Measurements from ENCODE around the gene C14orf132.

The C14orf132 gene

DNA sequence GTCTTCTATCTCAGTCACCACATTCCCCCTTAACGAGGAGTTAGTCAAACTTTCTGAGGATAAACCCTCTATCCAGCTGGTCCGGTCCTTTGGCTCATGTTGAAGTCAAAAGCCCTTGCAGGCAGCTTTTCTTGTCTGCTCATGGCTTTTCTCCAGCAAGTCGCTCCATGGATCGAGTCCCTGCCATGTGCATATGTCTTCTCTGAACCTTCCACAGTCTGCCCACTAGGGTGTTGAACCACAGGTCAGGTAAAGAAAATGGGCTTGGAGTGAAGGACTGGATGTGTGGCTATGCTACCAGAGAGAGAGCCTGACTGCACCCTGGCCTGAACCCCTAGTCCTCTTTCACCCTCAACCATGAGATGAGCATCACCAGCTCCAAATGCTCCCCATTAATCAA lies 22.8 kb downstream of the C14orf132 start:
- Histone ChIP-seq H3K27me3 (ENCODE audit: insufficient read depth, low read length, poor library complexity) (peaks cover 11% of the 10 kb centered on the region), H3K36me3 (ENCODE audit: insufficient read depth, low read length) (no peaks in the 10 kb centered on the region), H4K20me1 (ENCODE audit: insufficient read depth, low read length) (no peaks in the 10 kb centered on the region), H2AFZ (ENCODE audit: low read depth, low read length) (no peak overlapping the region), H3K9ac (ENCODE audit: low read depth, low read length) (no peak overlapping the region), H3K79me2 (ENCODE audit: insufficient read depth, low read length) (no peaks in the 10 kb centered on the region), H3K9me3 (ENCODE audit: insufficient read depth, low read length, severe bottlenecking) (no peaks in the 10 kb centered on the region), H3K4me3 (ENCODE audit: low read depth in 1 of 2, low read length in 2 of 2) (no peak overlapping the region), H3K4me2 (ENCODE audit: insufficient read depth, low read length) (no peak overlapping the region), H3K27ac (ENCODE audit: low read length) (no peak overlapping the region), H3K4me1 (ENCODE audit: insufficient read depth, low read length) (no peaks in the 10 kb centered on the region)
- no peak for ATAC-seq (ENCODE audit: insufficient read depth, low read depth)
- DNase-seq, result no peak
- no peak for TF ChIP-seq EZH2 (IDR thresholded peaks at IDR 0.05; ENCODE audit: borderline replicate concordance, low read depth, low read length, severe bottlenecking)
- TF ChIP-seq, protein P1, sequence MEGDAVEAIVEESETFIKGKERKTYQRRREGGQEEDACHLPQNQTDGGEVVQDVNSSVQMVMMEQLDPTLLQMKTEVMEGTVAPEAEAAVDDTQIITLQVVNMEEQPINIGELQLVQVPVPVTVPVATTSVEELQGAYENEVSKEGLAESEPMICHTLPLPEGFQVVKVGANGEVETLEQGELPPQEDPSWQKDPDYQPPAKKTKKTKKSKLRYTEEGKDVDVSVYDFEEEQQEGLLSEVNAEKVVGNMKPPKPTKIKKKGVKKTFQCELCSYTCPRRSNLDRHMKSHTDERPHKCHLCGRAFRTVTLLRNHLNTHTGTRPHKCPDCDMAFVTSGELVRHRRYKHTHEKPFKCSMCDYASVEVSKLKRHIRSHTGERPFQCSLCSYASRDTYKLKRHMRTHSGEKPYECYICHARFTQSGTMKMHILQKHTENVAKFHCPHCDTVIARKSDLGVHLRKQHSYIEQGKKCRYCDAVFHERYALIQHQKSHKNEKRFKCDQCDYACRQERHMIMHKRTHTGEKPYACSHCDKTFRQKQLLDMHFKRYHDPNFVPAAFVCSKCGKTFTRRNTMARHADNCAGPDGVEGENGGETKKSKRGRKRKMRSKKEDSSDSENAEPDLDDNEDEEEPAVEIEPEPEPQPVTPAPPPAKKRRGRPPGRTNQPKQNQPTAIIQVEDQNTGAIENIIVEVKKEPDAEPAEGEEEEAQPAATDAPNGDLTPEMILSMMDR (IDR thresholded peaks at IDR 0.05; ENCODE audit: borderline replicate concordance, extremely low read depth, low read length, poor library complexity, severe bottlenecking), result no peak

DNA sequence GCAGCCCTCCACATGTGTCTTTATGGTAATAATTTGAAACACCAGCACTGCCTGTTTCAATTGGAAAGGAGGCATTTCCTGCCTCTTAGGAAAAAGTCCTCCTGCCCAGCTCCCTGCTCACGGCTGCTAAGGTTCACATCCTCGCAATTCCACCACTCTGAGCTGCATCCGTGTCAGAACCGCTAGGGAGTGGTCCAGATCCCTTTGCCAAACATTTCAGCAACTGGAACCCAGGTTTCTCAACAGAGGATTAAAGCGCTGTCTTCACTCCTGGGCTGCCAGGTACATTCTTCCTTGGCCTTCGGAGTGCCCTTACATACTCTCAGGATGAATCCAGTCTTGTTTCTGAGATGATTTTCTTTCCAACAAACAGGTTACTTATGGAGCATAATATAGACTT lies 23.3 kb downstream of the C14orf132 start:
- TF ChIP-seq, protein P1 (IDR thresholded peaks at IDR 0.05; ENCODE audit: borderline replicate concordance, extremely low read depth, low read length, poor library complexity, severe bottlenecking), result no peak
- no peak for TF ChIP-seq EZH2 (IDR thresholded peaks at IDR 0.05; ENCODE audit: borderline replicate concordance, low read depth, low read length, severe bottlenecking)
- Histone ChIP-seq H4K20me1 (ENCODE audit: insufficient read depth, low read length) (no peaks in the 10 kb centered on the region), H3K27me3 (ENCODE audit: insufficient read depth, low read length, poor library complexity) (peaks cover 11% of the 10 kb centered on the region), H3K79me2 (ENCODE audit: insufficient read depth, low read length) (no peaks in the 10 kb centered on the region), H3K4me3 (ENCODE audit: low read depth in 1 of 2, low read length in 2 of 2) (no peak overlapping the region), H2AFZ (ENCODE audit: low read depth, low read length) (no peak overlapping the region), H3K36me3 (ENCODE audit: insufficient read depth, low read length) (no peaks in the 10 kb centered on the region), H3K4me1 (ENCODE audit: insufficient read depth, low read length) (no peaks in the 10 kb centered on the region), H3K4me2 (ENCODE audit: insufficient read depth, low read length) (no peak overlapping the region), H3K9me3 (ENCODE audit: insufficient read depth, low read length, severe bottlenecking) (no peaks in the 10 kb centered on the region), H3K9ac (ENCODE audit: low read depth, low read length) (no peak overlapping the region), H3K27ac (ENCODE audit: low read length) (no peak overlapping the region)
- ATAC-seq (ENCODE audit: insufficient read depth, low read depth) (no peak), DNase-seq (no peak)

DNA sequence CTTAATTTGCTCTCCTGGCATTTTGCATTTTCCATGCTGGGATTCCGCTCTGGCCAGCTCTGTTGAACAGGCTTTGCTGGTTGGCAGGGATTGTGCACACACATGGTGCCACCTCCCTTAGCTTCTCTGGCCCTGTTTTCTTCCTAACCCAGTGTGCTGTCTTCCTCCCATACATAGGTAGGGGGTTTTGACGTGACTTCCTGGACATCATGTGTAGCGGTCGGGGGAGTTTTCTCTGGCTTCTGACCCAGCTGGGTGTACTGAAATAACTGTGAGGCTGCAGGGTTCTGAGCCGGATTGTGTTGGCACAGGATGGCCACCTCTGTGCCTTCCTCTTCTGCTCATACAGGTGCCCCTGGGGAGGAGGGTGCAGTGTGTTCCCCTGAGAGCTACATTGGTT lies 25.7 kb downstream of the C14orf132 start:
- Histone ChIP-seq H3K4me3 (ENCODE audit: low read depth in 1 of 2, low read length in 2 of 2) (no peak overlapping the region), H3K4me2 (ENCODE audit: insufficient read depth, low read length) (no peak overlapping the region), H3K4me1 (ENCODE audit: insufficient read depth, low read length) (no peaks in the 10 kb centered on the region), H3K27ac (ENCODE audit: low read length) (no peak overlapping the region), H4K20me1 (ENCODE audit: insufficient read depth, low read length) (no peaks in the 10 kb centered on the region), H3K9me3 (ENCODE audit: insufficient read depth, low read length, severe bottlenecking) (no peaks in the 10 kb centered on the region), H3K79me2 (ENCODE audit: insufficient read depth, low read length) (no peaks in the 10 kb centered on the region), H2AFZ (ENCODE audit: low read depth, low read length) (no peak overlapping the region), H3K27me3 (ENCODE audit: insufficient read depth, low read length, poor library complexity) (peaks cover 4% of the 10 kb centered on the region), H3K36me3 (ENCODE audit: insufficient read depth, low read length) (no peaks in the 10 kb centered on the region), H3K9ac (ENCODE audit: low read depth, low read length) (no peak overlapping the region)
- ATAC-seq (ENCODE audit: insufficient read depth, low read depth) (no peak), DNase-seq (no peak)
- no peak for TF ChIP-seq EZH2 (IDR thresholded peaks at IDR 0.05; ENCODE audit: borderline replicate concordance, low read depth, low read length, severe bottlenecking)
- TF ChIP-seq, protein P1 (IDR thresholded peaks at IDR 0.05; ENCODE audit: borderline replicate concordance, extremely low read depth, low read length, poor library complexity, severe bottlenecking), result no peak
